Skeletal muscle tissue (tissue), 4 donors: ENCODE measurements around the gene EPRS1. TPM values are rescaled to one million over a fixed set of nuclear protein-coding genes. Genes with fewer than 3 reads are reported as not detected.

Source experiments
- H3K27ac ChIP-seq: one replicate; pipeline ENCODE4 v1.7.0; 2013; ENCODE audit warnings: mild to moderate bottlenecking, low read depth, low read length, inconsistent platforms
- H3K27me3 ChIP-seq, 3 donors: one replicate each; pipeline ENCODE4 v1.7.0; 2013; ENCODE audit warnings: low read length in 3 of 3; ENCODE audit not compliant: control insufficient read depth in 3 of 3, insufficient read depth in 3 of 3
- H3K36me3 ChIP-seq, 3 donors: one replicate each; pipeline ENCODE4 v1.7.0; 2013; ENCODE audit warnings: low read length in 3 of 3; ENCODE audit not compliant: control insufficient read depth in 3 of 3, insufficient read depth in 3 of 3
- H3K4me1 ChIP-seq, 3 donors: one replicate each; pipeline ENCODE4 v1.7.0; 2013; ENCODE audit warnings: low read length in 3 of 3, mild to moderate bottlenecking in 3 of 3; ENCODE audit not compliant: control insufficient read depth in 3 of 3, insufficient read depth in 3 of 3
- H3K4me3 ChIP-seq, 3 donors: one replicate each; pipeline ENCODE4 v1.7.0; 2013; ENCODE audit warnings: low read length in 3 of 3
- H3K9ac ChIP-seq, 3 donors: one replicate each; pipeline ENCODE4 v1.7.0; 2013; ENCODE audit warnings: low read length in 3 of 3, mild to moderate bottlenecking in 3 of 3, moderate library complexity in 2 of 3, low read depth in 1 of 3
- H3K9me3 ChIP-seq, 3 donors: one replicate each; pipeline ENCODE4 v1.7.0; 2013; ENCODE audit warnings: low read length in 3 of 3; ENCODE audit not compliant: control insufficient read depth in 3 of 3
- total RNA-seq: library from RNA; depleted of rRNA; stranded (reverse); fragments of >200 nt; gene quantifications from one replicate; pipeline ENCODE4 v1.2.3, GENCODE V29; 2014
- donor health status: Osteomylitis.

The EPRS1 gene
- total RNA-seq, 1 donor from 2014 or later, result 88.2 TPM

DNA sequence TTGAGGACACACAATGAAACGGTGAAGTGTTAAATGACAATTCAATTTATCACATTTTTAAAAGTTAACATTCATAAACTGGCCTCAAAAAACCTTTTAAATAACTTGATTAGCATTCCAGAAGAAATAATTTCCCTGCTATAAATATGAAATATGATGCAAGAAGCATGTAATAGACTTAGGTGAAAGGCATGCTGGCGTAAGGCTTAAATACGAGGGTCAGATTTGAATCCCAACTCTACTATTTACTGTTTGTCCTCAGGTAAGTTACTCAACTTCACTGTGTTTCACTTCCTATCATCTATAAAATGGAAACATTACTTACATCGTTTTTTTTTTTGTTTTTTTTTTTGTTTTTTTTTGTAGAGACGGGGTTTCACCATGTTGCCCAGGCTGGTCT is 40.8 kb downstream of the EPRS1 start:
- Histone ChIP-seq H3K27me3 (no peaks in the 10 kb centered on the region), H3K27ac (no peak overlapping the region), H3K9me3 (no peaks in the 10 kb centered on the region), H3K9ac (no peak overlapping the region), H3K4me3 (no peak overlapping the region), H3K36me3 (peaks cover 4 to 48% (median 31%) of the 10 kb centered on the region in 3 donors), H3K4me1 (no peaks in the 10 kb centered on the region)

- H3K27ac ChIP-seq, result no peak overlapping the region
- H3K27me3 ChIP-seq, result no peaks in the 10 kb centered on the region
- no peaks in the 10 kb centered on the region for H3K9me3 ChIP-seq
- no peak overlapping the region for H3K4me3 ChIP-seq
- peaks cover 0 to 46% (median 38%) of the 10 kb centered on the region in 3 donors for H3K36me3 ChIP-seq
- no peaks in the 10 kb centered on the region for H3K4me1 ChIP-seq
- no peak overlapping the region for H3K9ac ChIP-seq
Observed at GRCh38 chr1:220003610-220004299, 42.5 kb downstream of the EPRS1 start.

- no peak overlapping the region for H3K9ac ChIP-seq
- H3K4me3 ChIP-seq, result no peak overlapping the region
- H3K9me3 ChIP-seq, result no peaks in the 10 kb centered on the region
- no peaks in the 10 kb centered on the region for H3K27me3 ChIP-seq
- H3K4me1 ChIP-seq, result no peaks in the 10 kb centered on the region
- peaks cover 0 to 46% (median 41%) of the 10 kb centered on the region in 3 donors for H3K36me3 ChIP-seq
- H3K27ac ChIP-seq, result no peak overlapping the region
Observed at GRCh38 chr1:220003015-220003414, 43.3 kb downstream of the EPRS1 start.

DNA sequence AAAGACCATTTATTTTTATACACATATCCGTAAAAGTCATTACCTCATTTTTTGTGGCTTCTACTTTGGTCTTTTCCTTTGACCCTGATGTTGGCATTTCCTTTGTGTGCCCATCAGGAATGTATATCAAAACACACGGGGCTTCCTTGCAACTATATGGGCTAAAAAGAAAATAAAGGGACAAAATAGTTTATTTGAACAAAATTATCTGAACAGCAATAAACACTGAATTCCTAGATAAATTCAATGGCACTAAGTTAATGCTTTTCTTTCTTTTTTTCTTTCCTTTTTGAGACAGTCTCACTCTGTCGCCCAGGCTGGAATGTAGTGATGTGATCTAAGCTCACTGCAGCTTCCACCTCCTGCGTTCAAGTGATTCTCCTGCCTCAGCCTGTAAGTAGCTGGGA is 45.2 kb downstream of the EPRS1 start:
- Histone ChIP-seq H3K9me3 (no peaks in the 10 kb centered on the region), H3K36me3 (peaks cover 4 to 55% (median 51%) of the 10 kb centered on the region in 3 donors), H3K4me3 (no peak overlapping the region), H3K9ac (no peak overlapping the region), H3K4me1 (no peaks in the 10 kb centered on the region), H3K27ac (no peak overlapping the region), H3K27me3 (no peaks in the 10 kb centered on the region)

GRCh38 chr1:219999821-220000220 is 46.5 kb downstream of the EPRS1 start:
- Histone ChIP-seq H3K4me1 (no peaks in the 10 kb centered on the region), H3K27me3 (no peaks in the 10 kb centered on the region), H3K4me3 (no peak overlapping the region), H3K9ac (no peak overlapping the region), H3K9me3 (no peaks in the 10 kb centered on the region), H3K36me3 (peaks cover 4 to 54% (median 51%) of the 10 kb centered on the region in 3 donors), H3K27ac (no peak overlapping the region)

Other genes starting within 250 kb of the EPRS1 start
- gene SLC30A10, start 117.9 kb downstream of the EPRS1 start, total RNA-seq, result 1.0 TPM
- 18.8 TPM for gene BPNT1, start 43.3 kb upstream of the EPRS1 start, total RNA-seq
- 78.3 TPM for gene IARS2, start 47.6 kb upstream of the EPRS1 start, total RNA-seq
- 23.0 TPM for gene RAB3GAP2, start 225.9 kb upstream of the EPRS1 start, total RNA-seq